ENCODE results near the gene P3H2. TPM values are rescaled to one million over a fixed set of nuclear protein-coding genes. Genes with fewer than 3 reads are reported as not detected.
A peak's percentile ranks its signal among the peaks of the same experiment; 100 is the strongest.

P3H2 gene
- total and polyA plus RNA-seq, 2 experiments from 2014 or later: 8.2 to 24.2 TPM

- H3K9me3 Mint-ChIP-seq: no peaks in the 10 kb centered on the region
- no peak overlapping the region for H2AFZ ChIP-seq
- no peak for ATAC-seq
- peaks cover 64% of the 10 kb centered on the region for H3K4me1 Mint-ChIP-seq
- no peak for DNase-seq (ENCODE audit: low spot score)
- TF ChIP-seq NANOG (IDR thresholded peaks at IDR 0.05; ENCODE audit: borderline replicate concordance) (no peak), POLR2AphosphoS5 (IDR thresholded peaks at IDR 0.05; ENCODE audit: low read depth) (no peak), ZNF462 (CRISPR knock-in tag; IDR thresholded peaks at IDR 0.05) (no peak)
- H3K4me3 Mint-ChIP-seq: no peak overlapping the region
- H3K36me3 ChIP-seq (ENCODE audit: insufficient read depth): no peaks in the 10 kb centered on the region
- no peaks in the 10 kb centered on the region for H3K27me3 Mint-ChIP-seq (ENCODE audit: insufficient read depth, low read depth, poor library complexity)
- H3K4me3 ChIP-seq: no peak overlapping the region
- no peak overlapping the region for H3K27ac ChIP-seq (ENCODE audit: low read depth)
- H3K27me3 ChIP-seq (ENCODE audit: insufficient read depth): no peaks in the 10 kb centered on the region
- no peaks in the 10 kb centered on the region for H4K20me1 ChIP-seq (replicated peaks; ENCODE audit: insufficient read depth)
- no peaks in the 10 kb centered on the region for H3K79me2 ChIP-seq (replicated peaks; ENCODE audit: insufficient read depth)
- H3K4me2 ChIP-seq: no peak overlapping the region
- peaks cover 45% of the 10 kb centered on the region for H3K4me1 ChIP-seq (ENCODE audit: insufficient read depth)
- no peaks in the 10 kb centered on the region for H3K36me3 Mint-ChIP-seq (ENCODE audit: low read depth)
- H3K9me2 ChIP-seq (ENCODE audit: insufficient read depth): 0 out of 2 replicates have a peak, but pooled peaks cover 6% of the 10 kb centered on the region
- no peaks in the 10 kb centered on the region for H3F3A ChIP-seq (replicated peaks; ENCODE audit: low read depth)
- 0 out of 2 replicates have a peak overlapping the region, but pooled peaks have one; percentile 0 for H3K27ac Mint-ChIP-seq
Observed at GRCh38 chr3:190053919-190054672, 66.6 kb downstream of the P3H2 start.

- Histone ChIP-seq H3K4me2 (0 out of 2 replicates have a peak overlapping the region, but pooled peaks have one; percentile 27), H3K4me1 (ENCODE audit: insufficient read depth) (peaks cover 45% of the 10 kb centered on the region), H4K20me1 (replicated peaks; ENCODE audit: insufficient read depth) (no peaks in the 10 kb centered on the region), H3K27me3 (ENCODE audit: insufficient read depth) (no peaks in the 10 kb centered on the region), H3K79me2 (replicated peaks; ENCODE audit: insufficient read depth) (no peaks in the 10 kb centered on the region), H3K27ac (ENCODE audit: low read depth) (peak overlapping the region; percentile 4; the same call in 1 of the 2 replicates), H3K36me3 (ENCODE audit: insufficient read depth) (no peaks in the 10 kb centered on the region), H3K9me2 (ENCODE audit: insufficient read depth) (0 out of 2 replicates have a peak, but pooled peaks cover 6% of the 10 kb centered on the region), H3K4me3 (no peak overlapping the region), H2AFZ (no peak overlapping the region), H3F3A (replicated peaks; ENCODE audit: low read depth) (no peaks in the 10 kb centered on the region)
- Mint-ChIP-seq H3K27me3 (ENCODE audit: insufficient read depth, low read depth, poor library complexity) (no peaks in the 10 kb centered on the region), H3K4me1 (peaks cover 59% of the 10 kb centered on the region), H3K4me3 (no peak overlapping the region), H3K36me3 (ENCODE audit: low read depth) (peaks cover 8% of the 10 kb centered on the region; the same call in 2 of the 3 replicates), H3K9me3 (no peaks in the 10 kb centered on the region), H3K27ac (peak overlapping the region; percentile 94)
- ATAC-seq (peak; percentile 80), DNase-seq (ENCODE audit: low spot score) (peak; percentile 61)
- TF ChIP-seq STAT1 (IDR thresholded peaks at IDR 0.05; ENCODE audit: unreplicated experiment) (no peak), CREB1 (CRISPR knock-in tag; IDR thresholded peaks at IDR 0.05; ENCODE audit: low read depth) (no peak), ZNF331 (CRISPR knock-in tag; IDR thresholded peaks at IDR 0.05; ENCODE audit: low read depth) (no peak), ETS1 (IDR thresholded peaks at IDR 0.05) (no peak), NANOG (IDR thresholded peaks at IDR 0.05; ENCODE audit: borderline replicate concordance) (no peak)
Observed at GRCh38 chr3:190051641-190052040, 69.1 kb downstream of the P3H2 start.

Data from GM23338 (cell line).